Muscle layer of colon (tissue), 2 donors: Measurements from ENCODE around the gene PROKR1.
A peak's percentile ranks its signal among the peaks of the same experiment; 100 is the strongest.
"Not testable (repeated sequence)": the region's sequence is repeated elsewhere in the genome, so short reads cannot be mapped to it uniquely, and the experiment has no call there.

ENCODE experiments used
- H3K27ac ChIP-seq: one replicate; pipeline ENCODE4 v1.7.0; 2013; ENCODE audit warnings: low read depth, mild to moderate bottlenecking, low read length, moderate library complexity
- H3K27me3 ChIP-seq, 2 donors: one replicate each; pipeline ENCODE4 v1.7.0; 2013; ENCODE audit warnings: low read length in 2 of 2, mild to moderate bottlenecking in 2 of 2; ENCODE audit not compliant: insufficient read depth in 2 of 2, control insufficient read depth in 1 of 2
- H3K36me3 ChIP-seq: one replicate; pipeline ENCODE4 v1.7.0; 2013; ENCODE audit warnings: mild to moderate bottlenecking, low read length; ENCODE audit not compliant: insufficient read depth
- H3K4me1 ChIP-seq: one replicate; pipeline ENCODE4 v1.7.0; 2013; ENCODE audit warnings: mild to moderate bottlenecking, low read length; ENCODE audit not compliant: insufficient read depth
- H3K4me3 ChIP-seq, 2 donors: one replicate each; pipeline ENCODE4 v1.7.0; 2013; ENCODE audit warnings: low read length in 2 of 2, low read depth in 1 of 2, mild to moderate bottlenecking in 1 of 2, moderate library complexity in 1 of 2
- H3K9ac ChIP-seq: one replicate; pipeline ENCODE4 v1.7.0; 2013; ENCODE audit warnings: low read length
- H3K9me3 ChIP-seq: one replicate; pipeline ENCODE4 v1.7.0; 2013; ENCODE audit warnings: mild to moderate bottlenecking, low read length
- donor health status: abdominal sarcoma.
- donor health status: Adenocarcinoma of cecum.

PROKR1 gene

DNA sequence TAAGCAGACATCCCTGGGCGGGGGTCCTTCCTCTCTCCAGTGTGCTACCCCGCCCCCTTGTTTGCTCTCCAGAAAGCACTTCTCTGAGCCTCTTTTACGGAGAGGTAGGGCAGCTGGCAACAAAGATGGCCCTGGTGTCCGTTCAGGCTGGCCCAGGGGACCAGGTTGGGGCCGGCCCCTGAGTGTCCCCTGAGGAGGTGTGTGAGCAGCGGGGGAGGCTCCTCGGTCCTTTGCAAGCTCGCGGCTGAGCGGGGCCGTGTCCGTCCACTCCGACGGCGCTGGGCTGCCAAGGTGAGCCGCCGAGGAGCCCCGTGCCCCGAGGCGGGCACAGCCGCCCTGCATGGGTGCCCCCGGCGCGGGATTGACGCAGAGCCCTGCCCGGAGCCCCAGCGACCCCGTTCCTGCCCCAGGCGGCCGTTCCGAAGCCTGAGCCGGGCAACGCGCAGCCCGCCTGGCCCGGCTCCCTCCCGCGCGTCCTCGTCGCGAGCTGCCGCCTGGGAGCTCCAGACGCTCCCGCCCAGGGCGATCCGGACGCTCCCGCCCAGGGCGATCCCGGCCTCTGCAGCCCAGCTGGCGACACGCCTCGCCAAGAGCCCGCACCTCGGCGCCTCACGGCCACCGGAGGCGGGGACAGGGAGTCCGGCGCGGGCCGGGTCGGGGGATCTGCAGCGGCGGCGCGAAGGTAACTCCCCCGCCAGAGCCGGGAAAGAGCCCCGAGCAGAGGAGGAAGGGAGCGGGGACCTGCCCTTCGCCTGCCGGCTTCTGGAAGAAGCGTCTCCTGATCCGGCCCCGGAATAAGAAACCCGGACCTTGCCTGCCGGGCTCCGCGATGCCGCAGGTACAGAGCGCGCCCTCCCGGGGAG is at the start of gene PROKR1:
TSS of gene PROKR1 (plus strand) at position 569 of the 863 bp plus-strand sequence. CDS start 2,243 bp downstream, outside the sequence.
- no peak within 1 kb of the TSS for H3K27ac ChIP-seq
- no peaks in the 10 kb centered on the region for H3K4me1 ChIP-seq
- H3K36me3 ChIP-seq, result no peaks in the 10 kb centered on the region
- H3K9me3 ChIP-seq, result no peaks in the 10 kb centered on the region
- peaks cover 23 to 47% of the 10 kb centered on the region in 2 donors for H3K27me3 ChIP-seq
- H3K4me3 ChIP-seq, result peak within 1 kb of the TSS; percentile 21 to 45
- no peak within 1 kb of the TSS for H3K9ac ChIP-seq

DNA sequence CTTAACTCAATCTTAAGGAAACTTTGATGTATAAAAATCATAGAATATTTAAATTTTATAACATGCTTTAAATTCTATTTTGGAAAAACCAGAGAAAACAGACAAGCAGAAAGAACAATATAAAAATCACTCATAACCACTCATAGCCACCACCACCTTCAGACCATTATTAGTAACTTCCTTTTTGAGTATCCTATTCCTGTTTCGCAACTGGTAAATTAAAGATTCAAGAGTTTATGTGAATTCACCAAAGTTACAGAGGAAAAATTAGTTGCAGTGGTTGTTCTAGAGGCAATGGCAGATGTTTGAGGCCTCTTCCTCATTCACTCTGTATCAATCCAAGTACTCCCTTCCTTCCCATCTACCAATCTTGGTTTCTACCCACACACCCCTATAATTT is 49.3 kb upstream of the PROKR1 start:
- H3K36me3 ChIP-seq, result no peaks in the 10 kb centered on the region
- no peak overlapping the region for H3K9ac ChIP-seq
- H3K27me3 ChIP-seq, result no peaks in the 10 kb centered on the region
- no peak overlapping the region for H3K27ac ChIP-seq
- H3K4me3 ChIP-seq, result no peak overlapping the region
- H3K4me1 ChIP-seq, result no peaks in the 10 kb centered on the region
- H3K9me3 ChIP-seq, result no peaks in the 10 kb centered on the region

DNA sequence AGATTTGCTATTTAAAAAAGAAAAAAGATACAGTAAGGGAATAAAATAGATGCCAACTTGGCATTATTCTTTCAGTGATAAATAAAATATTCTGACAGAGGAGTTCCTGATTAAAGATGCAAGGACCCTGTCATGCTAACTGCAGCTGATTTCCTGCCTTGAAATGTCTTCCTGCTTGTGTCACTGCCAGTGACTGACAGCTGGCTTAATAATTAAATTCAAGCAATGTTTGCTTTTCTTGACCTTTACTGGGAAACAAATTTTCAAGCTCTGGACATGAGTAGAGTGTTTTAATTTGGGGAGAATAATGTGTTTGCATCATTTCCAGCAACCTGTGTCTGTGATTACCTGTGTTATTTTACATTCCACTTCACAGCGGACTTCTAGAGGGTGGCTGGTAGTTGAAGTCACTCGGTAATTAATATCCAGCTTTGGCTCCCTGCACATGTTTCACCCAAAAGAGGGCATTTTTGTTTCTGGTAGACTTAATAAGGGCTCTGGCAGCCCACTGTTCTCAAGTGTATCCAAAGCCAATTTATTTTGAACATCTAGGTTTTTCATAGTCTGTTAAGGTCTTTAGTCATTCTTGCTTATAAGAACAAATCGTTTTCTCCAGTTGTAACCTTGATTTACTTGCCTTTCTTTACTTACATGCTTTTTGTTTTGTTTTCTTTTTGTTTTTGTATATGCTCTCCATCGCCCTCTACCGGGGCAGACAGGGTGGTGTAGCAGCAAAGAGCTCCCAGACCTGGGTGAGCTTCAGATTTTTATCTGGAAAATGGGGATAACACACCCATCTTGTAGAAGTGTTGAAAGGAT is 48.5 kb upstream of the PROKR1 start:
- Histone ChIP-seq H3K27ac (no peak overlapping the region), H3K4me3 (no peak overlapping the region)

DNA sequence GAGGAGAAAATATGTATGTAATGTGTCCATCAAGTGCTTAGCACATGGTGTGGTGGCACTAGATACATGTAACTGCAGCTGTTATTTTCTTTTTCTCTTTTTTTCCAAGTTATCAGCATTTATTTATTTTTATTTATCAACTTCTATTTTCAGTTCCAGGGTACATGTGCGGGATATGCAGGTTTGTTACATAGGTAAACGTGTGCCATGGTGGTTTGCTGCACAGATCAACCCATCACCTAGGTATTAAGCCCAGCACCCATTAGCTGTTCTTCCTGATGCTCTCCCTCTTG is 47.9 kb upstream of the PROKR1 start:
- not testable (repeated sequence) for H3K27me3 ChIP-seq, H3K9ac ChIP-seq, H3K9me3 ChIP-seq, H3K4me3 ChIP-seq, H3K4me1 ChIP-seq, H3K36me3 ChIP-seq, H3K27ac ChIP-seq

More for the DNA sequence above, 48.5 kb upstream of the PROKR1 start:
- Histone ChIP-seq H3K9me3 (no peaks in the 10 kb centered on the region), H3K9ac (no peak overlapping the region), H3K27me3 (no peaks in the 10 kb centered on the region), H3K4me1 (no peaks in the 10 kb centered on the region), H3K36me3 (no peaks in the 10 kb centered on the region)

DNA sequence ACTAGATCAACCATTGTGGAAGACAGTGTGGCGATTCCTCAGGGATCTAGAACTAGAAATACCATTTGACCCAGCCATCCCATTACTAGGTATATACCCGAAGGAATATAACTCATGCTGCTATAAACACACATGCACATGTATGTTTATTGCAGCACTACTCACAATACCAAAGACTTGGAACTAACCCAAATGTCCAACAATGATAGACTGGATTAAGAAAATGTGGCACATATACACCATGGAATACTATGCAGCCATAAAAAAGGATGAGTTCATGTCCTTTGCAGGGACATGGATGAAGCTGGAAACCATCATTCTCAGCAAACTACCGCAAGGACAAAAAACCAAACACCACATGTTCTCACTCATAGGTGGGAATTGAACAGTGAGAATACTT is 42.9 kb upstream of the PROKR1 start:
- not testable (repeated sequence) for H3K36me3 ChIP-seq, H3K27me3 ChIP-seq, H3K4me3 ChIP-seq, H3K9me3 ChIP-seq, H3K9ac ChIP-seq, H3K4me1 ChIP-seq, H3K27ac ChIP-seq

DNA sequence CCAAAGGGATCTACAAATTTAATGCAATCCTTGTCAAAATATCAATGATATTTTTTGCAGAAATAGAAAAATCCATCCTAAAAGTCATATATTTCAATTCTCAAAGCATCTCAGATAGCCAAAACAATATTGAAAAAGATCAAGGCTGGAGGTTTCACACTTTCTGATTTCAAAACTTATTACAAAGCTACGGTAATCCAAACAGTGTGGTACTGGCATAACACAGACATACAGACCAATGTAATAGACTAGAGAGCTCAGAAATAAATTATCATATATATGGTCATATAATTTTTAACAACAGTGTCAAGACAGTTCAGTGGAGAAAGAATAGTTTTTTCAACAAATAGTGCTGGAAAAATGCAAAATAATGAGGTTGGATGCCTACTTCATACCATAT is 40.3 kb upstream of the PROKR1 start:
- Histone ChIP-seq H3K9ac (no peak overlapping the region), H3K4me1 (no peaks in the 10 kb centered on the region), H3K36me3 (no peaks in the 10 kb centered on the region), H3K4me3 (no peak overlapping the region), H3K27me3 (no peaks in the 10 kb centered on the region), H3K9me3 (peaks cover 4% of the 10 kb centered on the region), H3K27ac (no peak overlapping the region)

DNA sequence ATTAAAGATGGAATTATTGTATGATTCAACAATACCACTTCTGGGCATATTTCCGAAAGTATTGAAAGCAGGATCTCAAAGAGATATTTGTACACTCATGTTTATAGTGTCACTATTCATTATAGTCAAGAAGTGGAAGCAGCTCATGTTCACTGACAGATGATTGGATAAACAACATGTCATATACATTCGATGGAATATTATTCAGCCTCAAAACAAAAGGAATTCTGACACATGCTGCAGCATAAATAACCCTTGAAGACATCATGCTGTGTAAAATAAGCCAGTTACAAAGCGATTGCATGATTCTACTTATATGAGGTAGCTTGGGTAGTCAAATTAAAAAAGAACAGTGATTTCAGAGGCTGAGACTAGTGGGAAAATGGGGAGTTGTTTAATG is 39.3 kb upstream of the PROKR1 start:
- no peak overlapping the region for H3K9ac ChIP-seq
- H3K27me3 ChIP-seq, result no peaks in the 10 kb centered on the region
- H3K36me3 ChIP-seq, result no peaks in the 10 kb centered on the region
- H3K4me3 ChIP-seq, result no peak overlapping the region
- H3K9me3 ChIP-seq, result peaks cover 4% of the 10 kb centered on the region
- no peak overlapping the region for H3K27ac ChIP-seq
- no peaks in the 10 kb centered on the region for H3K4me1 ChIP-seq

DNA sequence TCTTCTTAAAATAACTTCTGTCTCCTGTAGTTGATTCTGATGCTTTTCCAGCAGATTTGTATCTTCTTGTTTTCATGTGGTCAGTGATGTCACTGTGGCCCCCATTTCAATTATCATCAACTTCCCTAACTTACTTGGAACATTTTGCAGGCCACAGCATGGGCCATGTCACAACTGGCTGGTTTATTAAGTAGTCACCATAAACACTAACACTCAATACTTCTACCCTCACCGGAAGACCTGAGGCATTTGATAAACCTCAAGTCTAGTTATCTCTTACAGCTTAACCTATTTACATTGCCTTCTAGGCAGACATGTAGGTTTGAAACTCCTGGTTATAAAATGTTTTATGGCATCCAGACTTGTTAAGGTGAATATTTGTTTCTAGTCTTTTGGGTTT is 37.4 kb upstream of the PROKR1 start:
- Histone ChIP-seq H3K27me3 (no peaks in the 10 kb centered on the region), H3K4me1 (no peaks in the 10 kb centered on the region), H3K36me3 (no peaks in the 10 kb centered on the region), H3K4me3 (no peak overlapping the region), H3K9ac (no peak overlapping the region), H3K9me3 (peaks cover 4% of the 10 kb centered on the region), H3K27ac (no peak overlapping the region)

DNA sequence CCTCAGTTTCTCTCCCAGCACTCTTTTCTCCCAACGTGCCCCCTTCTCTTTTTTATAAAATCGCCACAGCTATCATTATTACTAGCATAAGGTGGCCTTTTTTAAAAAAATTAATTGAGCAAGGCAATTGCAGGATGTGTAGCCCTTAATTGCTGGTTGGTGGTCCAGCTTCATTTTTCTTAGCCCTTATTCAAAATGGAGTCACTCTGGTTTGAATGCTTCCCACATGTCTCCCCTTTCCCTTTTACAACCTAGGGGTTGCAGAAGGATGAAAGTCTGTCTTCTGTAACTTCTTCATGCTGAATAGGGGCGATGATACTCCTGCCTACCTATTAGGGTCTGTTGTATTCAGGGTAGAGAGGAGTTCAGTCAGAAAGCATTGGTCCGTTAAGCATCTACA is 36.6 kb upstream of the PROKR1 start:
- H3K36me3 ChIP-seq, result no peaks in the 10 kb centered on the region
- H3K9ac ChIP-seq, result no peak overlapping the region
- H3K9me3 ChIP-seq, result peaks cover 4% of the 10 kb centered on the region
- H3K27me3 ChIP-seq, result no peaks in the 10 kb centered on the region
- H3K4me1 ChIP-seq, result no peaks in the 10 kb centered on the region
- H3K4me3 ChIP-seq, result no peak overlapping the region
- no peak overlapping the region for H3K27ac ChIP-seq

DNA sequence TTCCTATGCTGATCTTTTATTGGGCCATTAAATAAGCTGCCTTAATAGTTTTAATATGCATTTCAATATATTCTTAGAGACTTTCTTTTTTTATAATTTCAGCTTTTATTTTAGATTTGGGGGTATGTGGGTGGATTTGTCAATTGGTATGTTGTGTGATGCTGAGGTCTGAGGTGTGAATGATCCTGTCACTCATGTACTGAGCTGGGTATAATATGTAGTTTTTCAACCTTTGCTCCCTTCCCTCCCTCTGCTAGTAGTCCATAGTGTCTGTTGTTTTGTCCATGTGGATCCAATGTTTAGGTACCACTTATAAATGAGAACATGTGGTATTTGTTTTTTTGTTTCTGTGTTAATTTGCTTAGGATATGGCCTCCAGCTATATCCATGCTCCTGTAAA is 35.5 kb upstream of the PROKR1 start:
- Histone ChIP-seq H3K4me1 (no peaks in the 10 kb centered on the region), H3K27ac (no peak overlapping the region), H3K4me3 (no peak overlapping the region), H3K36me3 (no peaks in the 10 kb centered on the region), H3K9ac (no peak overlapping the region), H3K27me3 (no peaks in the 10 kb centered on the region), H3K9me3 (no peaks in the 10 kb centered on the region)

DNA sequence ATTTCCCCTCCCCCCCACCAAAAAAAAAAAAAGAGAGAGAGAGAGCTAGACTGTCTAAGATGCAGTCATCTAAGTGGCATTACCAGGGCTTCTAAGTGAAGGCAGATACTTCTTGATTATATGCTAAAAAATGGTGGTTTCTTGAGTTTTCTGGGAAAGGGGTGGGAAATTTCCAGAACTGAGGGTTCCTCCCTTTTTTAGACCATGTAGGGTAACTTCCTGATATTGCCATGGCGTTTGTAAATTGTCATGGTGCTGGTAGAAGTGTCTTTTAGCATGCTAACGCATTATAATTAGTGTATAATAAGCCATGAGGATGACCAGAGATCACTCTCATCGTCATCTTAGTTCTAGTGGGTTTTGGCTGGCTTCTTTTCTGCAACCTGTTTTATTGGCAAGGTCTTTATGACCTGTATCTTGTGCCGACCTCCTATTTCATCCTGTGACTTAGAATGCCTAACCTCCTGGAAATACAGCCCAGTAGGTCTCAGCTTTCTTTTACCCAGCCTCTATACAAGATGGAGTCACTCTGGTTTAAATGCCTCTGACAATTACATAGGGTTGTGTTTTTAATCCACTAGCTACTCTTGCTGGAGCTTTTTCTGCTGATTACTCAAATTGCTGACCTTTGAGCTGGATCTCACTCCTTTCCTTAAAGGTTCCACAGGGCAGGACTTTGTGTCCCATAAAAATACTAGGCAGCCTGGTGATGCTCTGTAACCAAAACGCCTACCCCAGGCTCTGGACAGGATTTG is 30.4 kb upstream of the PROKR1 start:
- H3K4me3 ChIP-seq, result no peak overlapping the region
- H3K27me3 ChIP-seq, result no peaks in the 10 kb centered on the region
- no peaks in the 10 kb centered on the region for H3K4me1 ChIP-seq
- no peaks in the 10 kb centered on the region for H3K9me3 ChIP-seq
- no peak overlapping the region for H3K27ac ChIP-seq
- no peaks in the 10 kb centered on the region for H3K36me3 ChIP-seq
- no peak overlapping the region for H3K9ac ChIP-seq
